Limb (tissue), 2 donors: ENCODE measurements around the gene SMIM38.

Source experiments
- DNase-seq, 2 donors: peaks; one replicate each; pipeline ENCODE4 v3.0.0-alpha.2; 2016; ENCODE audit errors: extremely low spot score in 2 of 2

The SMIM38 gene

GRCh38 chr11:69155302-69156234 is at the start of gene SMIM38:
SMIM38 (plus strand) TSS chr11:69155935; CDS start chr11:69157847, 1,912 bp downstream.
- DNase-seq = no peak

GRCh38 chr11:69106031-69106811 is 49.5 kb upstream of the SMIM38 start:
- no peak for DNase-seq

GRCh38 chr11:69107413-69107812 is 48.3 kb upstream of the SMIM38 start:
- no peak for DNase-seq

GRCh38 chr11:69108030-69108429 is 47.7 kb upstream of the SMIM38 start:
- DNase-seq = no peak

- no peak for DNase-seq
Measured at GRCh38 chr11:69108559-69108958, 47.2 kb upstream of the SMIM38 start.

- DNase-seq = no peak
Measured at GRCh38 chr11:69109101-69109500, 46.6 kb upstream of the SMIM38 start.

GRCh38 chr11:69110451-69110850 is 45.3 kb upstream of the SMIM38 start:
- no peak for DNase-seq

- DNase-seq = no peak
Measured at GRCh38 chr11:69111624-69112542, 43.9 kb upstream of the SMIM38 start.

- DNase-seq = no peak
Measured at GRCh38 chr11:69113226-69113625, 42.5 kb upstream of the SMIM38 start.

- no peak for DNase-seq
Measured at GRCh38 chr11:69113646-69114340, 41.9 kb upstream of the SMIM38 start.

- no peak for DNase-seq
Measured at GRCh38 chr11:69114362-69114761, 41.4 kb upstream of the SMIM38 start.

GRCh38 chr11:69114811-69115523 is 40.8 kb upstream of the SMIM38 start:
- no peak for DNase-seq

GRCh38 chr11:69115586-69116560 is 39.9 kb upstream of the SMIM38 start:
- DNase-seq = no peak

GRCh38 chr11:69116671-69117070 is 39.1 kb upstream of the SMIM38 start:
- no peak for DNase-seq

GRCh38 chr11:69119190-69119589 is 36.5 kb upstream of the SMIM38 start:
- peak in 1 of 2 donors; percentile 6 for DNase-seq

- peak in 1 of 2 donors; percentile 15 for DNase-seq
Measured at GRCh38 chr11:69120096-69120875, 35.4 kb upstream of the SMIM38 start.

- DNase-seq = peak in 1 of 2 donors; percentile 16
Measured at GRCh38 chr11:69121021-69121420, 34.7 kb upstream of the SMIM38 start.
